Breast epithelium (tissue), 3 donors: ENCODE results near the gene VSTM2A.

Experiments used
- POLR2A ChIP-seq: fragments of 450-650 bp; IDR thresholded peaks from one replicate; pipeline ENCODE4 v1.6.1; 2016; ENCODE audit warnings: antibody characterized with exemption, mild to moderate bottlenecking, moderate library complexity
- POLR2AphosphoS5 ChIP-seq, 3 donors: sonication (generic); formaldehyde crosslinking; IDR thresholded peaks; one replicate each; pipeline ENCODE4 v1.6.1; 2017; ENCODE audit warnings: antibody characterized with exemption in 3 of 3
- TF ChIP-seq, protein P1 (sequence below), 3 donors: fragments of 450-650 bp; IDR thresholded peaks; one replicate each; pipeline ENCODE4 v1.5.1; 2016 to 2017; ENCODE audit warnings: antibody characterized with exemption in 3 of 3, mild to moderate bottlenecking in 3 of 3, moderate library complexity in 3 of 3

DNA sequence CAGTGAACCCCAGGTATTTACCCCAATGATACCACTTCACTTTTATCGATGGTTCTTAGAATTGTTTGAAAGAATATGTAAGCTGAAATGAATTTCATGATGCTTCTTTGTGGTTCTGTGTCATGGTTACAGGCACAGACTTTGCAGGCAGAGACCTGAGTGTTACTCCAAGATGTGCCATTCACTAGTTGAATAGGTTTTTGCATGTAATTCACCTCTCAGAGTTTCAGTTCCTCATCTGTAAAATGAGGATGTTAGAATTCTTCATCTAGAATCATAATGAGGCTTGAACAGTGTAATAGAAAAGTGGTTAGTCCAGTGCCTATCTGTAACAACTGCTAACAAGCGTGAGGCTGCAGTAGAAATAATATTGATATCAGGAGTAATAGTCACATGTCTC lies 54.6 kb downstream of the VSTM2A start:
- TF ChIP-seq, protein P1, sequence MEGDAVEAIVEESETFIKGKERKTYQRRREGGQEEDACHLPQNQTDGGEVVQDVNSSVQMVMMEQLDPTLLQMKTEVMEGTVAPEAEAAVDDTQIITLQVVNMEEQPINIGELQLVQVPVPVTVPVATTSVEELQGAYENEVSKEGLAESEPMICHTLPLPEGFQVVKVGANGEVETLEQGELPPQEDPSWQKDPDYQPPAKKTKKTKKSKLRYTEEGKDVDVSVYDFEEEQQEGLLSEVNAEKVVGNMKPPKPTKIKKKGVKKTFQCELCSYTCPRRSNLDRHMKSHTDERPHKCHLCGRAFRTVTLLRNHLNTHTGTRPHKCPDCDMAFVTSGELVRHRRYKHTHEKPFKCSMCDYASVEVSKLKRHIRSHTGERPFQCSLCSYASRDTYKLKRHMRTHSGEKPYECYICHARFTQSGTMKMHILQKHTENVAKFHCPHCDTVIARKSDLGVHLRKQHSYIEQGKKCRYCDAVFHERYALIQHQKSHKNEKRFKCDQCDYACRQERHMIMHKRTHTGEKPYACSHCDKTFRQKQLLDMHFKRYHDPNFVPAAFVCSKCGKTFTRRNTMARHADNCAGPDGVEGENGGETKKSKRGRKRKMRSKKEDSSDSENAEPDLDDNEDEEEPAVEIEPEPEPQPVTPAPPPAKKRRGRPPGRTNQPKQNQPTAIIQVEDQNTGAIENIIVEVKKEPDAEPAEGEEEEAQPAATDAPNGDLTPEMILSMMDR (IDR thresholded peaks at IDR 0.05), result no peak
- TF ChIP-seq POLR2AphosphoS5 (IDR thresholded peaks at IDR 0.05), result no peak
- TF ChIP-seq POLR2A, result no peak
